ENCODE results near the gene TMIGD3.

DNA sequence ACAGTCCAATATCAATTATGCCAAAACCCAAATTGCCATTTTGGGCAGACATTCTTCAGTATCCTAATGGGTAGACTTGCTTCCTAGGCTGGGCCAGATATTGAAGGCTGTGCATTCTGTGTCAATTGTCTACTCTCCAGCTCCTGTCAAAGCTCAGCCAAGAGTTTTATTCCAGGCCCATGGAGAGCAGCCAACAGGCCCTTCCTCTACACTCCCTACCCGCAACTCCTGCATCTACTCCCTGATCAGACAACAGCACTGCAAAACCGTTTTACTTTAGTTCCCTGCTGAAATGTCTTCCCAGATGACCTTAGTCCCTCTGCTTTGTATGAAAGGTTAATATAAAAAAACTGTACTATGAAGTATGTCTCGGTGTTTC is 6.6 kb upstream of the TMIGD3 start:
- TF ChIP-seq LEF1 (IDR thresholded peaks at IDR 0.05; ENCODE audit: borderline replicate concordance) (no peak), FOXK2 (IDR thresholded peaks at IDR 0.05) (no peak), NFRKB (IDR thresholded peaks at IDR 0.05) (no peak), L3MBTL2 (conservative IDR thresholded peaks at IDR 0.05) (no peak), ZNF384 (IDR thresholded peaks at IDR 0.05) (no peak), SP1 (IDR thresholded peaks at IDR 0.05) (no peak), HDGF (IDR thresholded peaks at IDR 0.05; ENCODE audit: borderline replicate concordance) (no peak), SUZ12 (IDR thresholded peaks at IDR 0.05) (no peak)
